ENCODE data around the gene ACSL5. TPM values are rescaled to one million over a fixed set of nuclear protein-coding genes. Genes with fewer than 3 reads are reported as not detected.

Gene ACSL5
- total and polyA plus RNA-seq, 2 experiments from 2014 or later, result not detected

GRCh38 chr10:112393341-112393740 is 19.4 kb downstream of the ACSL5 start (continued):
- TF ChIP-seq ZNF462 (CRISPR knock-in tag; IDR thresholded peaks at IDR 0.05) (no peak), EZH2phosphoT487 (IDR thresholded peaks at IDR 0.05; ENCODE audit: unreplicated experiment) (no peak), ZNF331 (CRISPR knock-in tag; IDR thresholded peaks at IDR 0.05; ENCODE audit: low read depth) (no peak), JUNB (IDR thresholded peaks at IDR 0.05; ENCODE audit: unreplicated experiment) (no peak), ETS1 (IDR thresholded peaks at IDR 0.05) (no peak)

GRCh38 chr10:112393827-112394226 is 19.9 kb downstream of the ACSL5 start:
- no peaks in the 10 kb centered on the region for H3K27me3 ChIP-seq (ENCODE audit: insufficient read depth)
- no peak overlapping the region for H2AFZ ChIP-seq
- no peak overlapping the region for H3K4me3 ChIP-seq
- Mint-ChIP-seq H3K27me3 (ENCODE audit: insufficient read depth, low read depth, poor library complexity) (no peaks in the 10 kb centered on the region), H3K36me3 (ENCODE audit: low read depth) (no peaks in the 10 kb centered on the region), H3K4me3 (no peak overlapping the region), H3K4me1 (no peaks in the 10 kb centered on the region), H3K9me3 (no peaks in the 10 kb centered on the region), H3K27ac (no peak overlapping the region)
- ATAC-seq (no peak), DNase-seq (ENCODE audit: low spot score) (no peak)
- H4K20me1 ChIP-seq (replicated peaks; ENCODE audit: insufficient read depth), result no peaks in the 10 kb centered on the region
- no peaks in the 10 kb centered on the region for H3K9me2 ChIP-seq (ENCODE audit: insufficient read depth)
- no peaks in the 10 kb centered on the region for H3F3A ChIP-seq (replicated peaks; ENCODE audit: low read depth)
- no peaks in the 10 kb centered on the region for H3K4me1 ChIP-seq (ENCODE audit: insufficient read depth)
- no peak overlapping the region for H3K4me2 ChIP-seq
- H3K79me2 ChIP-seq (replicated peaks; ENCODE audit: insufficient read depth), result no peaks in the 10 kb centered on the region
- no peak overlapping the region for H3K27ac ChIP-seq (ENCODE audit: low read depth)
- no peaks in the 10 kb centered on the region for H3K36me3 ChIP-seq (ENCODE audit: insufficient read depth)
- no peak for TF ChIP-seq POLR2AphosphoS5 (IDR thresholded peaks at IDR 0.05; ENCODE audit: low read depth)
- no peak for TF ChIP-seq REST (IDR thresholded peaks at IDR 0.05; ENCODE audit: unreplicated experiment)
- no peak for TF ChIP-seq JUNB (IDR thresholded peaks at IDR 0.05; ENCODE audit: unreplicated experiment)
- no peak for TF ChIP-seq CREB1 (CRISPR knock-in tag; IDR thresholded peaks at IDR 0.05; ENCODE audit: low read depth)
- no peak for TF ChIP-seq NANOG (IDR thresholded peaks at IDR 0.05; ENCODE audit: borderline replicate concordance)
- no peak for TF ChIP-seq EZH2 (IDR thresholded peaks at IDR 0.05; ENCODE audit: low read depth, unreplicated experiment)
- no peak for TF ChIP-seq ZNF114 (CRISPR knock-in tag; IDR thresholded peaks at IDR 0.05)

Measured in GM23338 (cell line).